Measurements from ENCODE around the gene RMDN2. TPM values are rescaled to one million over a fixed set of nuclear protein-coding genes. Genes with fewer than 3 reads are reported as not detected.

The RMDN2 gene
- total and polyA plus RNA-seq, 9 of the 15 experiments (the other 6 are each of a cell fraction or from before 2014, with no cell fraction given) = 1.5 to 4.3 (median 2.3) TPM

- peak; percentile 72 for TF ChIP-seq POLR2AphosphoS5 (IDR thresholded peaks at IDR 0.05; ENCODE audit: control insufficient read depth, insufficient read depth, low read depth, low read length)
- 0 out of 2 replicates have a peak, but pooled peaks have one; percentile 13 for TF ChIP-seq NKRF (IDR thresholded peaks at IDR 0.05; ENCODE audit: borderline replicate concordance)
- TF ChIP-seq ZNF639 (CRISPR knock-in tag; conservative IDR thresholded peaks at IDR 0.05 in 1 of 2, IDR thresholded peaks at IDR 0.05 in 1 of 2) = peak in 1 of 2 experiments; percentile 51; a peak in 1 of 4 replicates
- TF ChIP-seq HEY1 (CRISPR knock-in tag; IDR thresholded peaks at IDR 0.05; ENCODE audit: borderline replicate concordance) = no peak
- peak in 1 of 2 experiments; percentile 66; a peak in 1 of 4 replicates for TF ChIP-seq TRIM24 (IDR thresholded peaks at IDR 0.05)
- peak; percentile 85 for TF ChIP-seq CBX1 (IDR thresholded peaks at IDR 0.05; ENCODE audit: low read depth)
- peak; percentile 58 for TF ChIP-seq PCBP2 (IDR thresholded peaks at IDR 0.05; ENCODE audit: low read depth, low read length, poor library complexity, severe bottlenecking)
- peak; percentile 65; the same call in 1 of the 2 replicates for TF ChIP-seq POLR2H (tag; IDR thresholded peaks at IDR 0.05; ENCODE audit: low read depth)
- 0 out of 2 replicates have a peak, but pooled peaks have one; percentile 41 for TF ChIP-seq ZNF143 (CRISPR knock-in tag; IDR thresholded peaks at IDR 0.05)
- TF ChIP-seq CHAMP1 (IDR thresholded peaks at IDR 0.05) = peak; percentile 31; the same call in 1 of the 2 replicates
- no peak for TF ChIP-seq ZFPM2 (CRISPR knock-in tag; IDR thresholded peaks at IDR 0.05)
- peak; percentile 96 for TF ChIP-seq VEZF1 (CRISPR knock-in tag; IDR thresholded peaks at IDR 0.05)
- peak; percentile 68; the same call in 1 of the 2 replicates for TF ChIP-seq ZNF511 (CRISPR knock-in tag; IDR thresholded peaks at IDR 0.05)
- TF ChIP-seq PCBP1 (IDR thresholded peaks at IDR 0.05; ENCODE audit: low read depth, low read length, poor library complexity, severe bottlenecking) = peak; percentile 78
- peak; percentile 64 for TF ChIP-seq HMGN3 (IDR thresholded peaks at IDR 0.05; ENCODE audit: borderline replicate concordance, extremely low read depth, insufficient read length, low read depth, low read length)
- TF ChIP-seq ETV6 (IDR thresholded peaks at IDR 0.05; ENCODE audit: borderline replicate concordance in 1 of 2, low read depth in 2 of 2, low read length in 1 of 2) = peak; percentile 94 to 99
- TF ChIP-seq ETV6 (CRISPR knock-in tag; IDR thresholded peaks at IDR 0.05; ENCODE audit: borderline replicate concordance) = peak; percentile 33; the same call in 1 of the 2 replicates
These were observed at the start of gene RMDN2 (continued) for GRCh38 chr2:37925063-37925897.

All from K562 (cell line).